HUES64 (cell line): ENCODE results near the gene DYNLRB1.

ENCODE experiments used
- H3K27ac ChIP-seq: 2 replicates; pipeline ENCODE4 v1.7.0; 2013; ENCODE audit warnings: low read depth, low read length, inconsistent platforms
- H3K27me3 ChIP-seq: 2 replicates; pipeline ENCODE4 v1.6.1; 2013; ENCODE audit warnings: mild to moderate bottlenecking, low read length; ENCODE audit not compliant: insufficient read depth
- H3K36me3 ChIP-seq: 2 replicates; pipeline ENCODE4 v1.6.1; 2013; ENCODE audit warnings: mild to moderate bottlenecking, low read length; ENCODE audit not compliant: insufficient read depth
- H3K4me1 ChIP-seq: 2 replicates; pipeline ENCODE4 v1.6.1; 2013; ENCODE audit warnings: mild to moderate bottlenecking, low read length, moderate library complexity; ENCODE audit not compliant: insufficient read depth
- H3K4me3 ChIP-seq: 2 replicates; pipeline ENCODE4 v1.5.1; 2013; ENCODE audit warnings: mild to moderate bottlenecking, low read length, moderate library complexity
- H3K9ac ChIP-seq: 2 replicates; pipeline ENCODE4 v1.6.1; 2013; ENCODE audit warnings: mild to moderate bottlenecking, low read depth, low read length
- H3K9me3 ChIP-seq: 2 replicates; pipeline ENCODE4 v1.6.1; 2013; ENCODE audit warnings: low read depth, low read length; ENCODE audit not compliant: insufficient read depth
- WGBS: fragments of 150-250, 120-280 bp; methylation state at CpG from one replicate; pipeline ENCODE4 v1.1.7; 2013; ENCODE audit warnings: missing lambda C conversion rate; 5-methylcytosine and 5-hydroxymethylcytosine counted together

The DYNLRB1 gene

GRCh38 chr20:34535857-34536256, 19.6 kb downstream of the DYNLRB1 start:
- H3K27ac ChIP-seq, result no peak overlapping the region
- H3K9me3 ChIP-seq, result no peaks in the 10 kb centered on the region
- H3K27me3 ChIP-seq, result no peaks in the 10 kb centered on the region
- WGBS, result 96% methylated on average over 2 of the region's 2 CpGs
- H3K4me1 ChIP-seq, result no peaks in the 10 kb centered on the region
- no peak overlapping the region for H3K9ac ChIP-seq
- peaks cover 69% of the 10 kb centered on the region for H3K36me3 ChIP-seq
- no peak overlapping the region for H3K4me3 ChIP-seq

- Histone ChIP-seq H3K4me3 (no peak overlapping the region), H3K27ac (no peak overlapping the region), H3K9ac (no peak overlapping the region), H3K36me3 (peaks cover 72% of the 10 kb centered on the region), H3K4me1 (no peaks in the 10 kb centered on the region), H3K9me3 (no peaks in the 10 kb centered on the region), H3K27me3 (no peaks in the 10 kb centered on the region)
- 85% methylated on average over 10 of the region's 10 CpGs for WGBS
Measured at GRCh38 chr20:34536798-34537394, 20.7 kb downstream of the DYNLRB1 start.

GRCh38 chr20:34537651-34538050, 21.4 kb downstream of the DYNLRB1 start:
- peaks cover 66% of the 10 kb centered on the region for H3K36me3 ChIP-seq
- H3K27ac ChIP-seq, result no peak overlapping the region
- no peak overlapping the region for H3K9ac ChIP-seq
- H3K4me3 ChIP-seq, result no peak overlapping the region
- H3K27me3 ChIP-seq, result no peaks in the 10 kb centered on the region
- no peaks in the 10 kb centered on the region for H3K4me1 ChIP-seq
- H3K9me3 ChIP-seq, result no peaks in the 10 kb centered on the region
- 94% methylated on average over 8 of the region's 8 CpGs for WGBS

- Histone ChIP-seq H3K4me1 (no peaks in the 10 kb centered on the region), H3K9me3 (no peaks in the 10 kb centered on the region), H3K4me3 (no peak overlapping the region), H3K27me3 (no peaks in the 10 kb centered on the region), H3K36me3 (peaks cover 60% of the 10 kb centered on the region), H3K27ac (no peak overlapping the region), H3K9ac (no peak overlapping the region)
- 73% methylated on average over 5 of the region's 5 CpGs for WGBS
Measured at GRCh38 chr20:34538671-34539123, 22.5 kb downstream of the DYNLRB1 start.

DNA sequence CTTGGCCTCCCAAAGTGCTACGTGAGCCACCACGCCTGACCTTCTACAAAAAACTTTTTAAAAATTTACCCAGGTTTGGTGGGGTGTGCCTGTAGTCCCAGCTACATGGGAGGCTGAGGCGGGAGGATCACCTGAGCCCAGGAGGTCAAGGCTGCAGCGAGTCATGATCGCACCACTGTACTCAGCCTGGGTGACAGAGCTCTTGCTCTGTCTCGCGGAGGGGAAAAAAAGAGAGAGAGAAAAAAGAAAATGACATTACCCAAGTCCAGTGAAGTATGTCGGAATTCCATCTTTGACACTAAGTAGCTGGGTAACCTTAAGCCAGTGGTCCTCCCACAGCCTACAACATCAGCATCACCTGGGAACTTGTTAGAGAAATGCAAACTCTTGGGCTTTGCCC, 23.5 kb downstream of the DYNLRB1 start:
- WGBS, result 94% methylated on average over 8 of the region's 8 CpGs
- Histone ChIP-seq H3K9me3 (no peaks in the 10 kb centered on the region), H3K9ac (no peak overlapping the region), H3K4me3 (no peak overlapping the region), H3K27ac (no peak overlapping the region), H3K4me1 (peaks cover 8% of the 10 kb centered on the region; the same call in 1 of the 2 replicates), H3K36me3 (peaks cover 52% of the 10 kb centered on the region), H3K27me3 (no peaks in the 10 kb centered on the region)

GRCh38 chr20:34540596-34541263, 24.5 kb downstream of the DYNLRB1 start:
- no peaks in the 10 kb centered on the region for H3K27me3 ChIP-seq
- H3K27ac ChIP-seq, result no peak overlapping the region
- 95% methylated on average over 15 of the region's 15 CpGs for WGBS
- H3K36me3 ChIP-seq, result peaks cover 43% of the 10 kb centered on the region
- no peak overlapping the region for H3K4me3 ChIP-seq
- H3K4me1 ChIP-seq, result peaks cover 8% of the 10 kb centered on the region; the same call in 1 of the 2 replicates
- H3K9ac ChIP-seq, result no peak overlapping the region
- H3K9me3 ChIP-seq, result no peaks in the 10 kb centered on the region

DNA sequence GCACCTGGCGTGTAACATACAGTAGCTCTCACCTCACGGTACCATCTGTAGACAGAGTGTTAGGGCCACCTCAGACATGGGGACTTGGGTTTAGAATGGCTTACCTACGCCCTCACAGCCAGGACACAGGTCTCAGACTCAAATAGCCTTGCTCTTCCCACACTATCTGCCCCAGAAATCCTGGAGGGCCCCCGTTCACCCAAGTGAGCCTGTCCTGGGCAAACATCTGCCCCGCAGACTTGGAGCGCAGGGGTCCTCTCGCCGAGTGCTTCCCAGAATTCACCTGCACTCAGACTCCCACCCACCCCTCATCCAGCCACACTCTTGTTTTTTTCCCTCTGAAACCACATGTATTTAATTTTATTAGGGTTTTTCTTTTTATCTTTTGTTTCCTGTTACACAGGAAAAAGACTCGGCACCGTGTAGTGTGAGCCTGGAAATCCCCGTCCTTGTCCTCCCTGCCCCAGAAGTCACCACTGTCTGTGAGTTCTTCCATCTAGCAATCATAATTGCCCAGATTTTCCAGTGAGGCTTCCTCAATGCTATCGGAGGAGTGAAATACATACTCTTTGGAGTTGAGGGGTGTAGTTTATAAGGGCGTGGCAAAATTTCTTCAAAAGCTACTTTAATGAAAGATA, 25.2 kb downstream of the DYNLRB1 start:
- Histone ChIP-seq H3K27ac (no peak overlapping the region), H3K9ac (no peak overlapping the region), H3K4me3 (no peak overlapping the region), H3K4me1 (peaks cover 8% of the 10 kb centered on the region; the same call in 1 of the 2 replicates), H3K36me3 (peaks cover 37% of the 10 kb centered on the region), H3K27me3 (no peaks in the 10 kb centered on the region), H3K9me3 (no peaks in the 10 kb centered on the region)
- 96% methylated on average over 11 of the region's 13 CpGs for WGBS

- Histone ChIP-seq H3K4me3 (no peak overlapping the region), H3K9me3 (no peaks in the 10 kb centered on the region), H3K4me1 (peaks cover 8% of the 10 kb centered on the region; the same call in 1 of the 2 replicates), H3K27me3 (no peaks in the 10 kb centered on the region), H3K36me3 (peaks cover 33% of the 10 kb centered on the region), H3K9ac (no peak overlapping the region), H3K27ac (no peak overlapping the region)
- WGBS, result 94% methylated on average over 15 of the region's 16 CpGs
Measured at GRCh38 chr20:34541917-34542316, 25.7 kb downstream of the DYNLRB1 start.

DNA sequence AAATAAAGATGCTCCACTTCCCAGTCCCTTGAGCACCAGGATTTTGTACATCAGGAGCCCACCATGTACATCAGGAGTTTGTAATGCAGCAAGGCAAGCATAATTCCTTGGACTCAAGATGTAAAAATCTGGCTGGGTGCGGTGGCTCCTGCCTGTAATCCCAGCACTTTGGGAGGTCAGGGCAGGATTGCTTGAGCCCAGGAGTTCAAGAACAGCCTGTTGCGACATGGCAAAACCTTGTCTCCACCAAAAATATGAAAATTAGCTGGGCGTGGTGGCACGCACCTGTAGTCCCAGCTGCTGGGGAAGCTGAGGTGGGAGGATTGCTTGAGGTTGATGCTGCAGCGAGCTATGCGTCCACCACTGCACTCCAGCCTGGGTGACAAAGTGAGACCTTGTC, 26.2 kb downstream of the DYNLRB1 start:
- Histone ChIP-seq H3K9me3 (no peaks in the 10 kb centered on the region), H3K4me3 (no peak overlapping the region), H3K36me3 (peaks cover 33% of the 10 kb centered on the region), H3K4me1 (peaks cover 8% of the 10 kb centered on the region; the same call in 1 of the 2 replicates), H3K9ac (no peak overlapping the region), H3K27me3 (no peaks in the 10 kb centered on the region), H3K27ac (no peak overlapping the region)
- 96% methylated on average over 6 of the region's 6 CpGs for WGBS

- H3K27ac ChIP-seq, result no peak overlapping the region
- WGBS, result 82% methylated on average over 12 of the region's 12 CpGs
- H3K4me1 ChIP-seq, result peaks cover 8% of the 10 kb centered on the region; the same call in 1 of the 2 replicates
- H3K36me3 ChIP-seq, result peaks cover 29% of the 10 kb centered on the region
- H3K9ac ChIP-seq, result no peak overlapping the region
- H3K27me3 ChIP-seq, result no peaks in the 10 kb centered on the region
- H3K4me3 ChIP-seq, result no peak overlapping the region
- no peaks in the 10 kb centered on the region for H3K9me3 ChIP-seq
Measured at GRCh38 chr20:34543463-34544056, 27.3 kb downstream of the DYNLRB1 start.
